NT2/D1 (cell line): ENCODE measurements around the gene IFT43.

Experiments
- DNase-seq: peaks from one replicate; pipeline ENCODE4 v3.0.0-alpha.2; 2011; ENCODE audit warnings: low read depth, low spot score
- H3K27me3 ChIP-seq: 2 replicates; pipeline ENCODE4 v1.6.0; 2011; ENCODE audit warnings: mild to moderate bottlenecking; ENCODE audit not compliant: insufficient read length, insufficient read depth
- H3K36me3 ChIP-seq: 2 replicates; pipeline ENCODE4 v1.6.1; 2011; ENCODE audit warnings: mild to moderate bottlenecking, low read length, mixed read lengths; ENCODE audit not compliant: insufficient read depth, insufficient read length
- H3K4me1 ChIP-seq: 2 replicates; pipeline ENCODE4 v1.5.1; 2011; ENCODE audit not compliant: insufficient read depth, insufficient read length
- H3K4me3 ChIP-seq: 2 replicates; pipeline ENCODE4 v1.5.1; 2011; ENCODE audit warnings: low read depth; ENCODE audit not compliant: insufficient read length
- H3K9ac ChIP-seq: 2 replicates; pipeline ENCODE4 v1.6.0; 2011; ENCODE audit warnings: low read depth; ENCODE audit not compliant: insufficient read length
- H3K9me3 ChIP-seq: 2 replicates; pipeline ENCODE4 v1.5.1; 2011; ENCODE audit warnings: mild to moderate bottlenecking, low read length; ENCODE audit not compliant: insufficient read depth
- SUZ12 ChIP-seq: IDR thresholded peaks from 2 replicates; pipeline ENCODE4 v1.6.1; 2011; ENCODE audit not compliant: insufficient read length, insufficient read depth; ENCODE audit errors: extremely low read depth
- YY1 ChIP-seq: IDR thresholded peaks from 2 replicates; pipeline ENCODE4 v1.6.1; 2011; ENCODE audit not compliant: insufficient read length, insufficient read depth
- ZNF274 ChIP-seq: IDR thresholded peaks from 2 replicates; pipeline ENCODE4 v1.6.1; 2011; ENCODE audit warnings: mild to moderate bottlenecking, low read depth, low read length

IFT43 gene

DNA sequence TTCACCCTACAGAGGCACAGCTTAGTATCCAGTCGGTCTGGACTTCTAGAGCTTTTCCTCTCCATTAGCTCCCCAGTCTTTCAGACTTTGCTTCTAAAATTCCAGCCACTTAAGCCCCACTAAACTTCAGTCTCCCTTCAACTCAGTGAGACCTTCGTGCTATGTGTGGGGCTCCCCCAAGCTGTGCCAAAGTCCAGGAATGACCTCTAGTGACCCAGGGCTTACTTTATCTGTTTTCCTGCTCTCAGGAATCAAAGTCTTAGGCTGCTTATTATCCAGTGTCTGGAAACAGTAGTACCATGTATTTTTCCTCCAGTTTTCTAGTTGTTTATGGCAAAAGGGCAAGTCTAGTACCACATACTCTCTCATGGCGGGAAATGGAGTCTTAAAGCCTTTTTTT is 77.8 kb downstream of the IFT43 start:
- Histone ChIP-seq H3K9me3 (peaks cover 11% of the 10 kb centered on the region; the same call in 1 of the 2 replicates), H3K36me3 (peaks cover 22% of the 10 kb centered on the region), H3K4me1 (no peaks in the 10 kb centered on the region), H3K9ac (no peak overlapping the region), H3K4me3 (no peak overlapping the region), H3K27me3 (no peaks in the 10 kb centered on the region)
- DNase-seq = no peak
- TF ChIP-seq ZNF274 (no peak), YY1 (no peak), SUZ12 (no peak)

GRCh38 chr14:76065519-76065918 is 80.0 kb downstream of the IFT43 start:
- DNase-seq = no peak
- Histone ChIP-seq H3K4me1 (no peaks in the 10 kb centered on the region), H3K4me3 (no peak overlapping the region), H3K36me3 (peaks cover 12% of the 10 kb centered on the region), H3K27me3 (no peaks in the 10 kb centered on the region), H3K9ac (no peak overlapping the region), H3K9me3 (peaks cover 11% of the 10 kb centered on the region; the same call in 1 of the 2 replicates)
- no peak for TF ChIP-seq ZNF274
- TF ChIP-seq SUZ12 = no peak
- no peak for TF ChIP-seq YY1

- DNase-seq = no peak
- peaks cover 20% of the 10 kb centered on the region for H3K36me3 ChIP-seq
- no peaks in the 10 kb centered on the region for H3K4me1 ChIP-seq
- no peaks in the 10 kb centered on the region for H3K27me3 ChIP-seq
- H3K9me3 ChIP-seq = peaks cover 11% of the 10 kb centered on the region; the same call in 1 of the 2 replicates
- H3K4me3 ChIP-seq = no peak overlapping the region
- TF ChIP-seq ZNF274 (no peak), YY1 (no peak), SUZ12 (no peak)
- H3K9ac ChIP-seq = no peak overlapping the region
Measured at GRCh38 chr14:76067536-76067935, 82.0 kb downstream of the IFT43 start.

DNA sequence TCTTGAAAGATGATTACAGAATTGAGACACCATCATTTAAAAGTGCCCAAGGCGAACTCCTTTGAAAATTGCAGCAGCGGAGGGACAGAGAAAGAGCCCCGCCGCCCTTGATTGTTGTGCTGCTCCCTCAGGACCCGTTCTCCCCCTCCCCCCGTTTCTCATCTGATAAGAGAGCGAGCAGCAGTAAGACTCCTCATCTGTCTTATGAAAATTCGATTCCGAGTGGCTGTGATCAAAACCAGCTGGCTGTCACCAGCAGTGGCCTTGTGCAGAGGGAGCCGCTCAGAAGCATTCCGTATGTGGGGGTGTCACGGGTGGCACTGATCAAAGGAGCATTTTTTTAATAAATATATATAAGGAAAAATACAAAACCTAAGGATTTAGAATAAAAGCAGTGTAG is 88.2 kb downstream of the IFT43 start:
- TF ChIP-seq YY1 = no peak
- TF ChIP-seq ZNF274 = no peak
- TF ChIP-seq SUZ12 = no peak
- Histone ChIP-seq H3K4me1 (no peaks in the 10 kb centered on the region), H3K4me3 (no peak overlapping the region), H3K9ac (no peak overlapping the region), H3K9me3 (no peaks in the 10 kb centered on the region; the same call in 1 of the 2 replicates), H3K36me3 (peaks cover 8% of the 10 kb centered on the region), H3K27me3 (no peaks in the 10 kb centered on the region)
- no peak for DNase-seq

- H3K4me1 ChIP-seq = no peaks in the 10 kb centered on the region
- no peaks in the 10 kb centered on the region for H3K36me3 ChIP-seq
- TF ChIP-seq ZNF274 (no peak), YY1 (no peak), SUZ12 (no peak)
- no peaks in the 10 kb centered on the region for H3K27me3 ChIP-seq
- no peak overlapping the region for H3K4me3 ChIP-seq
- no peak for DNase-seq
- H3K9me3 ChIP-seq = no peaks in the 10 kb centered on the region
- no peak overlapping the region for H3K9ac ChIP-seq
Measured at GRCh38 chr14:76077340-76077739, 91.8 kb downstream of the IFT43 start.

DNA sequence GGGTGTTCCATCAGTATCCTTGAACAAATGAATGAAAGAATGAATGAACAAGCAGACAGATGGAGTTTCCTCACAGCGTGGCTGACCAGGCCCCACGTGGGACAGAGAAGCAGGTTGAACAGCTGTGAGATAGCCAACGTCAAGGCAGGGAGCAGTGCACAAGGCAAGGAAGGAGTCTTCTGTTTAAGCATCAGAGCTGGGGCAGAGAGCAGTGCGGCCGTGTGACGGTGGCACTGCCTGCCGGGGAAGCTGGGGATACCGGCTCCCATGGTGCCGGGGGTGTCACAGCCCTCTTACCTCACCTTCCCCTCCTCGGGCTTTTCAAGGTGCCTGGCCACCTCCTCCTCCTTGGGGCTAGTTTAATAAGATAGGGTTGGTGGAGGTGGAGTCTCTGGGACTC is 92.9 kb downstream of the IFT43 start:
- DNase-seq = no peak
- Histone ChIP-seq H3K36me3 (peaks cover 8% of the 10 kb centered on the region), H3K9me3 (no peaks in the 10 kb centered on the region), H3K4me3 (no peak overlapping the region), H3K27me3 (no peaks in the 10 kb centered on the region), H3K9ac (no peak overlapping the region), H3K4me1 (no peaks in the 10 kb centered on the region)
- no peak for TF ChIP-seq YY1
- no peak for TF ChIP-seq ZNF274
- no peak for TF ChIP-seq SUZ12

DNA sequence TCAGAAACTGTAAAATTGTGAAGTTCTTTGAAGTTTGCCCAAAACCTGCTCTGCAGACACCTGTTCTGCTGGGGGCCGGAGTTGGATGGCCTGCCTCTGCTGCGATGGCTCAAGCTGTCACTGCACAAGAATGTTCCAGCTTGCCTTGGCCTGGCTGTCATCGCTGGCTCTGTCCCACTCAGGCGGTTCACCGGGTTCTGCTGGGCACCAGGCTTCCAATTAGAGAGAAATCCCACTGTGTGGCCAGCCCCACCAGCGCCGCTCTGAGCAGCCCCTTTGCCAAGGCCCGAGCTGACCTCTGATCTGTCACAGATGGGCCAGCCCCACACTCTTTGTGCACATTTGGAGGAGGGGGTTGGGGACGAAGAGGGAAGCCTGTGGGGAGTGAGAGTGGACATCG is 94.5 kb downstream of the IFT43 start:
- Histone ChIP-seq H3K4me1 (peaks cover 3% of the 10 kb centered on the region), H3K4me3 (no peak overlapping the region), H3K27me3 (no peaks in the 10 kb centered on the region), H3K9ac (no peak overlapping the region), H3K36me3 (peaks cover 8% of the 10 kb centered on the region), H3K9me3 (no peaks in the 10 kb centered on the region)
- DNase-seq = no peak
- TF ChIP-seq YY1 = no peak
- no peak for TF ChIP-seq ZNF274
- TF ChIP-seq SUZ12 = no peak
